ENCODE data around the gene PRLR.

The PRLR gene

DNA sequence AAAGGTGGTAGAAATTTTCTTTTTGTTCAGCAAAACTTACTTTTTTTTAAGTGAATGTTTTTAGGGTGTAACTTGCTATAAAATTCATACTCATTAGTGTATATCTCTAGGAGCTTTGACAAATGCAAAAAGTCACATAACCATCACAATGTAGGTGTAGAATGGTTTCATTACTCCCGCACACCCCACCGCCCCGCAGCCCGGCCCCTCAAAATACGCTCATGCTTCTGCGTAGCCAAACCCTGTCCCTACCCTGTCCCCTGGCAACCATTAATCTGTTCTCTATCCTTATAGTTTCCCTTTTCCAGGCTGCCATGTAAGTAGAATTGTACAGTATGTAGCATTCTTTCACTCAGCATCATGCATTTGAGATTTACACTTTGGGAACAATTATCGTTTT lies 9.2 kb upstream of the PRLR start:
- Histone ChIP-seq H4K20me1 (ENCODE audit: insufficient read depth, low read length) (no peaks in the 10 kb centered on the region), H3K9me3 (replicated peaks; ENCODE audit: insufficient read depth, low read length) (no peaks in the 10 kb centered on the region), H3K27me3 (replicated peaks; ENCODE audit: insufficient read depth, low read length) (no peaks in the 10 kb centered on the region), H3K27ac (ENCODE audit: low read length) (no peak overlapping the region), H3K4me2 (ENCODE audit: low read depth, low read length) (no peak overlapping the region), H3K4me1 (ENCODE audit: low read length) (peaks cover 12% of the 10 kb centered on the region), H3F3A (ENCODE audit: insufficient read depth, low read length) (no peaks in the 10 kb centered on the region), H3K4me3 (ENCODE audit: low read length) (no peak overlapping the region), H3K9me2 (replicated peaks; ENCODE audit: insufficient read depth, low read length) (no peaks in the 10 kb centered on the region), H3K9ac (ENCODE audit: low read length) (no peak overlapping the region), H3K79me2 (ENCODE audit: low read length) (no peaks in the 10 kb centered on the region), H2AFZ (ENCODE audit: low read length) (no peak overlapping the region), H3K36me3 (replicated peaks; ENCODE audit: insufficient read depth, low read length) (no peaks in the 10 kb centered on the region)
- TF ChIP-seq, protein P1, sequence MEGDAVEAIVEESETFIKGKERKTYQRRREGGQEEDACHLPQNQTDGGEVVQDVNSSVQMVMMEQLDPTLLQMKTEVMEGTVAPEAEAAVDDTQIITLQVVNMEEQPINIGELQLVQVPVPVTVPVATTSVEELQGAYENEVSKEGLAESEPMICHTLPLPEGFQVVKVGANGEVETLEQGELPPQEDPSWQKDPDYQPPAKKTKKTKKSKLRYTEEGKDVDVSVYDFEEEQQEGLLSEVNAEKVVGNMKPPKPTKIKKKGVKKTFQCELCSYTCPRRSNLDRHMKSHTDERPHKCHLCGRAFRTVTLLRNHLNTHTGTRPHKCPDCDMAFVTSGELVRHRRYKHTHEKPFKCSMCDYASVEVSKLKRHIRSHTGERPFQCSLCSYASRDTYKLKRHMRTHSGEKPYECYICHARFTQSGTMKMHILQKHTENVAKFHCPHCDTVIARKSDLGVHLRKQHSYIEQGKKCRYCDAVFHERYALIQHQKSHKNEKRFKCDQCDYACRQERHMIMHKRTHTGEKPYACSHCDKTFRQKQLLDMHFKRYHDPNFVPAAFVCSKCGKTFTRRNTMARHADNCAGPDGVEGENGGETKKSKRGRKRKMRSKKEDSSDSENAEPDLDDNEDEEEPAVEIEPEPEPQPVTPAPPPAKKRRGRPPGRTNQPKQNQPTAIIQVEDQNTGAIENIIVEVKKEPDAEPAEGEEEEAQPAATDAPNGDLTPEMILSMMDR (IDR thresholded peaks at IDR 0.05; ENCODE audit: low read length) = no peak
- TF ChIP-seq EZH2 (optimal IDR thresholded peaks at IDR 0.05; ENCODE audit: low read depth, low read length) (no peak), EZH2phosphoT487 (IDR thresholded peaks at IDR 0.05; ENCODE audit: low read length) (no peak)
- DNase-seq = no peak

DNA sequence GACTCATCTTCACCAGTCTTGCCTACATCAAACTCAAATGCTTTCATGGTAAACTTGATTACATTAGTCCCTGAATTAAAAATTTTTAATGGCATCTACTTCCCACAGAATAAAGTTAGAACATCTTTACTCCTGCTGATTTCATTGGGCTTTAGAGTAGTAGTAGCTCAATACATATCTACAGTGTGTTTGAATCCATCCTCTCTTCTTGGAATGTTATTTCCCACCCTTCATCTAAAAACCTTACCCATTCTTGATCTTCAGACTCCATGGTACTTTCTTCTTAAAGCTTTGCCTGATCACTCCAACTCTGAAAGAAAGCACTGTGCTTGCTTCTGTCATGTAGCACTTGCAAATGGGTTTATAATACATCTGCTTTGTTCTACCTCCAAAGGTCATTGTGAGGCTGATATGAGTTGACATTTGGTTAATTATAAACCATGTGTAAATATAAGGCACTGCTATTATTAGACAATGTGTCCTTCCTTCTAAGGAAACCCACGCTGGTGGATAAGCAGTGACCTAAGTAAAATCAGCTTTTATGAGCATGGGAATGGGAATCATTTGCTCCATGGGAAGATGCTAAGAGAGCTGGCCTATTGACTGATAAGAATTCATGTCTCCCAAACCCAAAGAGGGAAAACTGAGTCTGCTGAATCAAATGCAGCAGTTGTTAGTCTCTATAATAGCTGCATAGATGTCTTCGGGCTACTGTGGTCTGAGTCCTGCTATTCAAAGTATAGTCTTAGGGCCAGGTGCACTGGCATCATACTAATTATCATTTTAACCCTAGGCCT lies 7.5 kb upstream of the PRLR start:
- H3K4me2 ChIP-seq (ENCODE audit: low read depth, low read length) = no peak overlapping the region
- peaks cover 12% of the 10 kb centered on the region for H3K4me1 ChIP-seq (ENCODE audit: low read length)
- no peaks in the 10 kb centered on the region for H3K9me3 ChIP-seq (replicated peaks; ENCODE audit: insufficient read depth, low read length)
- no peaks in the 10 kb centered on the region for H3F3A ChIP-seq (ENCODE audit: insufficient read depth, low read length)
- H3K9me2 ChIP-seq (replicated peaks; ENCODE audit: insufficient read depth, low read length) = no peaks in the 10 kb centered on the region
- no peak overlapping the region for H3K27ac ChIP-seq (ENCODE audit: low read length)
- H3K27me3 ChIP-seq (replicated peaks; ENCODE audit: insufficient read depth, low read length) = no peaks in the 10 kb centered on the region
- no peak overlapping the region for H3K9ac ChIP-seq (ENCODE audit: low read length)
- H3K79me2 ChIP-seq (ENCODE audit: low read length) = no peaks in the 10 kb centered on the region
- H3K4me3 ChIP-seq (ENCODE audit: low read length) = no peak overlapping the region
- TF ChIP-seq, protein P1 (IDR thresholded peaks at IDR 0.05; ENCODE audit: low read length) = no peak
- TF ChIP-seq EZH2phosphoT487 (IDR thresholded peaks at IDR 0.05; ENCODE audit: low read length) (no peak), EZH2 (optimal IDR thresholded peaks at IDR 0.05; ENCODE audit: low read depth, low read length) (no peak)
- no peaks in the 10 kb centered on the region for H4K20me1 ChIP-seq (ENCODE audit: insufficient read depth, low read length)
- H3K36me3 ChIP-seq (replicated peaks; ENCODE audit: insufficient read depth, low read length) = no peaks in the 10 kb centered on the region
- DNase-seq = no peak
- peak overlapping the region; percentile 9; the same call in 1 of the 2 replicates for H2AFZ ChIP-seq (ENCODE audit: low read length)

DNA sequence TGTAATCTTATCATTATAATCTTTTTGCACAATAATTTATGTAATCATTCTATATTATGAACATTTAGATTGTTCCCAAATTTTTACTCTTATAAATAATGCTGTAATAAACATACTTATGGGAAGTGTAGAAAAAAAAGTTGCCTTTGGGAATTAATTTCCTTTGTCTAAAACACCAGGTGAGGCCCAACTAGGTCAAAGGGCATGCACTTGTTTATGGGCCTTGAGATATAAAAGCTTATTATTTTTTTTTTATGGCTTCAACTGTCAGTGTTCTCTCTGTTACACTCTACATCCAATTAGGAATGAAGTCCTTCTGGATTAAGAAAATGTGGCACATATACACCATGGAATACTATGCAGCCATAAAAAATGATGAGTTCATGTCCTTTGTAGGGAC lies 6.5 kb upstream of the PRLR start:
- Histone ChIP-seq H3K9me2 (replicated peaks; ENCODE audit: insufficient read depth, low read length) (no peaks in the 10 kb centered on the region), H3K27ac (ENCODE audit: low read length) (no peak overlapping the region), H3K79me2 (ENCODE audit: low read length) (no peaks in the 10 kb centered on the region), H3K9ac (ENCODE audit: low read length) (no peak overlapping the region), H3K4me1 (ENCODE audit: low read length) (peaks cover 12% of the 10 kb centered on the region), H3K4me2 (ENCODE audit: low read depth, low read length) (no peak overlapping the region), H3K36me3 (replicated peaks; ENCODE audit: insufficient read depth, low read length) (no peaks in the 10 kb centered on the region), H3F3A (ENCODE audit: insufficient read depth, low read length) (no peaks in the 10 kb centered on the region), H2AFZ (ENCODE audit: low read length) (no peak overlapping the region), H4K20me1 (ENCODE audit: insufficient read depth, low read length) (no peaks in the 10 kb centered on the region), H3K27me3 (replicated peaks; ENCODE audit: insufficient read depth, low read length) (no peaks in the 10 kb centered on the region), H3K9me3 (replicated peaks; ENCODE audit: insufficient read depth, low read length) (no peaks in the 10 kb centered on the region), H3K4me3 (ENCODE audit: low read length) (no peak overlapping the region)
- TF ChIP-seq, protein P1 (IDR thresholded peaks at IDR 0.05; ENCODE audit: low read length) = no peak
- TF ChIP-seq EZH2 (optimal IDR thresholded peaks at IDR 0.05; ENCODE audit: low read depth, low read length) (no peak), EZH2phosphoT487 (IDR thresholded peaks at IDR 0.05; ENCODE audit: low read length) (no peak)
- DNase-seq = no peak

Data from MM.1S (cell line).